ENCODE results near the gene TMC6. TPM values are rescaled to one million over a fixed set of nuclear protein-coding genes. Genes with fewer than 3 reads are reported as not detected.
A peak's percentile ranks its signal among the peaks of the same experiment; 100 is the strongest.
"Not testable (repeated sequence)": the region's sequence is repeated elsewhere in the genome, so short reads cannot be mapped to it uniquely, and the experiment has no call there.

TMC6 gene
- total RNA-seq, 1 donor from 2014 or later, result 6.9 TPM

GRCh38 chr17:78086740-78087139, 41.8 kb downstream of the TMC6 start:
- no peaks in the 10 kb centered on the region for H3K9me3 Mint-ChIP-seq
- Histone ChIP-seq H3K27ac (no peak overlapping the region), H4K20me1 (ENCODE audit: low read depth) (peaks cover 4% of the 10 kb centered on the region), H2AFZ (replicated peaks) (no peak overlapping the region), H3K4me2 (no peak overlapping the region), H3K9ac (no peak overlapping the region), H3K36me3 (peaks cover 15% of the 10 kb centered on the region), H3K4me1 (no peaks in the 10 kb centered on the region), H3F3A (ENCODE audit: low read depth) (no peaks in the 10 kb centered on the region), H3K27me3 (no peaks in the 10 kb centered on the region), H3K79me2 (ENCODE audit: low read depth) (no peaks in the 10 kb centered on the region), H3K4me3 (no peak overlapping the region), H3K9me3 (ENCODE audit: low read depth) (no peaks in the 10 kb centered on the region)
- TF ChIP-seq EZH2 (IDR thresholded peaks at IDR 0.05) (no peak), EZH2phosphoT487 (IDR thresholded peaks at IDR 0.05) (no peak), CTCF (IDR thresholded peaks at IDR 0.05) (no peak)
- peaks cover 16% of the 10 kb centered on the region for H3K4me1 Mint-ChIP-seq
- peaks cover 4% of the 10 kb centered on the region for H3K27me3 Mint-ChIP-seq (ENCODE audit: insufficient read depth, low read depth)
- H3K36me3 Mint-ChIP-seq, result peaks cover 39% of the 10 kb centered on the region
- no peak overlapping the region for H3K4me3 Mint-ChIP-seq
- no peak for DNase-seq (ENCODE audit: low spot score)
- H3K27ac Mint-ChIP-seq, result no peak overlapping the region

- H3F3A ChIP-seq (ENCODE audit: low read depth), result no peaks in the 10 kb centered on the region
- Mint-ChIP-seq H3K27me3 (ENCODE audit: insufficient read depth, low read depth) (peaks cover 4% of the 10 kb centered on the region), H3K4me3 (no peak overlapping the region), H3K4me1 (peaks cover 19% of the 10 kb centered on the region), H3K9me3 (no peaks in the 10 kb centered on the region), H3K36me3 (peaks cover 36% of the 10 kb centered on the region), H3K27ac (no peak overlapping the region)
- no peaks in the 10 kb centered on the region for H3K4me1 ChIP-seq
- no peak for DNase-seq (ENCODE audit: low spot score)
- no peak overlapping the region for H3K4me2 ChIP-seq
- H3K9ac ChIP-seq, result no peak overlapping the region
- H3K27ac ChIP-seq, result no peak overlapping the region
- no peak overlapping the region for H3K4me3 ChIP-seq
- peaks cover 12% of the 10 kb centered on the region for H3K36me3 ChIP-seq
- no peaks in the 10 kb centered on the region for H3K79me2 ChIP-seq (ENCODE audit: low read depth)
- peaks cover 4% of the 10 kb centered on the region for H4K20me1 ChIP-seq (ENCODE audit: low read depth)
- H2AFZ ChIP-seq (replicated peaks), result no peak overlapping the region
- no peaks in the 10 kb centered on the region for H3K27me3 ChIP-seq
- no peaks in the 10 kb centered on the region for H3K9me3 ChIP-seq (ENCODE audit: low read depth)
- no peak for TF ChIP-seq CTCF (IDR thresholded peaks at IDR 0.05)
- TF ChIP-seq EZH2 (IDR thresholded peaks at IDR 0.05), result no peak
- no peak for TF ChIP-seq EZH2phosphoT487 (IDR thresholded peaks at IDR 0.05)
These were observed 45.6 kb downstream of the TMC6 start for GRCh38 chr17:78082988-78083387.

GRCh38 chr17:78082355-78082872, 46.1 kb downstream of the TMC6 start:
- H3K4me1 ChIP-seq; DNase-seq (ENCODE audit: low spot score); H4K20me1 ChIP-seq (ENCODE audit: low read depth); H3K4me2 ChIP-seq; H3K4me3 ChIP-seq; H3K27ac ChIP-seq; H3K36me3 ChIP-seq; H3K79me2 ChIP-seq (ENCODE audit: low read depth); H3F3A ChIP-seq (ENCODE audit: low read depth); H2AFZ ChIP-seq (replicated peaks); H3K27me3 Mint-ChIP-seq (ENCODE audit: insufficient read depth, low read depth); H3K27me3 ChIP-seq; H3K9me3 ChIP-seq (ENCODE audit: low read depth); H3K9ac ChIP-seq; H3K4me3 Mint-ChIP-seq; H3K9me3 Mint-ChIP-seq: not testable (repeated sequence)
- Mint-ChIP-seq H3K27ac (peak overlapping the region; percentile 64), H3K4me1 (peaks cover 19% of the 10 kb centered on the region), H3K36me3 (peaks cover 37% of the 10 kb centered on the region)

GRCh38 chr17:78081551-78081950, 47.0 kb downstream of the TMC6 start:
- H3K9me3 Mint-ChIP-seq, result no peaks in the 10 kb centered on the region
- no peak overlapping the region for H3K9ac ChIP-seq
- peaks cover 35% of the 10 kb centered on the region for H3K36me3 Mint-ChIP-seq
- H3K79me2 ChIP-seq (ENCODE audit: low read depth), result no peaks in the 10 kb centered on the region
- H3K27ac Mint-ChIP-seq, result peak overlapping the region; percentile 64
- H3K4me1 ChIP-seq, result no peaks in the 10 kb centered on the region
- no peak overlapping the region for H2AFZ ChIP-seq (replicated peaks)
- H3K36me3 ChIP-seq, result peaks cover 4% of the 10 kb centered on the region
- H3K27me3 Mint-ChIP-seq (ENCODE audit: insufficient read depth, low read depth), result peaks cover 4% of the 10 kb centered on the region
- no peaks in the 10 kb centered on the region for H3K27me3 ChIP-seq
- no peaks in the 10 kb centered on the region for H3F3A ChIP-seq (ENCODE audit: low read depth)
- no peak overlapping the region for H3K4me3 ChIP-seq
- no peak for DNase-seq (ENCODE audit: low spot score)
- H3K4me1 Mint-ChIP-seq, result peaks cover 19% of the 10 kb centered on the region
- no peaks in the 10 kb centered on the region for H3K9me3 ChIP-seq (ENCODE audit: low read depth)
- no peak overlapping the region for H3K4me3 Mint-ChIP-seq
- TF ChIP-seq EZH2 (IDR thresholded peaks at IDR 0.05) (no peak), EZH2phosphoT487 (IDR thresholded peaks at IDR 0.05) (no peak), CTCF (IDR thresholded peaks at IDR 0.05) (no peak)
- peaks cover 4% of the 10 kb centered on the region for H4K20me1 ChIP-seq (ENCODE audit: low read depth)
- H3K4me2 ChIP-seq, result no peak overlapping the region
- no peak overlapping the region for H3K27ac ChIP-seq

All from neural progenitor cell (in vitro differentiated cells).